HG03342 (cell line): ENCODE results near the gene SLC26A9.

Experiments used
- ATAC-seq: cut with Tn5 transposase; IDR thresholded peaks from one replicate; pipeline ENCODE4 v1.9.1; 2021; ENCODE audit warnings: mild to moderate bottlenecking, moderate library complexity; ENCODE audit not compliant: unreplicated experiment

SLC26A9 gene

DNA sequence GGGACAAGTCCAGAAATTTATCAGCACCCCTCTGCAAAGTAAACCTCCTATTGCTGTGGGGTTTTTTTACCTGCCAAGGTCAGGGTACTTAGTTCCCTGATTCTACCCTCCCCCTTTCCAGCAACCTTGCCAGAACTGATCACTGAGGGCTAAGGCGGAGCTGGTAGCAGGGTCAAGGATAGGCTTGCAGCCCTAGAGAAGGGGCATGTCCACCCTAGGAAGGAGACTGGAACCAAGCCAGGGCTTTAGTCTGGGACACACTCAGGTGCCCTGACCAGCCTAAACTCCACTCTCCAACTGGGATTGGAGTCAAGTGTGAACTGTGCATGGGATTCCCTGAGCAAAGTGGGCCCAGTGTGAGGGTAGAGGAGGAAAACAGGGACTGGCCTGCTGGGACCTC is 6.5 kb upstream of the SLC26A9 start:
- ATAC-seq = no peak

GRCh38 chr1:205948886-205949285 is 5.6 kb upstream of the SLC26A9 start:
- ATAC-seq = no peak

- no peak for ATAC-seq
Observed at GRCh38 chr1:205948039-205948438, 4.8 kb upstream of the SLC26A9 start.

DNA sequence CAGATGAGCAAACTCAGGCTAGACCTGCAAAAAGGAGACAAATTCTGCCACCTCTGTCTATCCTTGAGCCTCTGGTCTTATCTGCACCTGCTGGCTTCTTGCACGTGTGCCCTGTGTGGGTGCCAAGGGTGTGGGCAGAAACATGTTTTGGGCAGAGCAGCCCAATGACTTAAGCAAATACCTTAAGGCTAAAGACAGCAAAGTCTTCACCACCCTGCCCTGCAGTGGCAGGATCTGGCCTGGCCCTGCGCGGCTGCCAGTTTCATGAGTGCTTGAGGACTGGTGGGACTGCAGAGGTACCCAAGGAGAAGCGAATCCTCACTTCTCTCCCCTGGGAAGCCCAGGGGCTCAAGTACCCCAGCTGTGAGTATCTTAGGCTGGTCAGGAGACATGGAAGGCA is 3.8 kb upstream of the SLC26A9 start:
- ATAC-seq = no peak

DNA sequence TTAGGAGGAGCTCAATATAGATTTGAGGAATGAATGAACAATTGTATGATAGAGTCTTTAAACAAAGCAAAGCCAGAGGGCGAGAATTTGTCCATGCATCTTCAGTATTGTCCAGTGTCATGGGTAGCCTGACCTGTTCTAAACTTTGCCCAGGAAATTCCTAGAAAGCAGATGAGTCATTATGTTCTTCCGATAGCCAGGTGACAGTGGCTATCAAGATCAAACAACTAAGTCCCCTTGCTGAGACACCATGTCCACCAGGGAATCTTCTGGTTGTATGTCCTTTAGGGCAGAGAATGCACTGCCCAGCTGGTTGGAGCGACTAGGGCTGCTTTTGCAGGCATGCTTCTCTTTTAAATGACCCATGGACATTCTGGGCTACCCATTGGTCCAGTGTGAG is 1.8 kb upstream of the SLC26A9 start:
- ATAC-seq = no peak

GRCh38 chr1:205944525-205944924 is 1.3 kb upstream of the SLC26A9 start:
- no peak for ATAC-seq

DNA sequence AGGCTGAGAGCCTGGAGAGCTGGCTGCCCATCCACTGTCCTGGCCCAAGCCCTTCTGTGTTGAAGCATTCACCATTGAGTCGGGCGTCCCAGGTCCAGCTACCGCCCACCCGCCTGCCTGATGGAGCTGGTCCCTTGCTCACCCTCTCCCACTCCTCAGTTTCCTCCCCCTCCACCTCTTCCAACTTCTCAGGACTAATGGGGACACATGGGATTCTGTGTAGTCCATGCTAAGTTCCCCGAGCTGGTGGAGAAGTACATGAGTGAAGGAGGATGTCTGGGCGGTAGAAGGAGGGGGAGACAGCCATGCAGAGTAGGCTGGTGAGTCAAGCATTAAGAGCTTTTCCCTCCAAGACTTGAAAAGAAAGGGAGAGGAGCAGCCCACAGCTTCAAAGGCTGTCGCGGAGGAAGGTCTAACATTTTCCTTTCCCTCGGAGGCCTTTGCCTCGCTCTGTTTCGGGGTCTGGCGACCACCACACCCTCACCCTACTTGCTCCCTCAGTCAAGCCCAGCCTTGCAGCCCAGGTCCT is 561 bp downstream of the SLC26A9 start:
- ATAC-seq = no peak

GRCh38 chr1:205940710-205941109 is 2.5 kb downstream of the SLC26A9 start:
- no peak for ATAC-seq

GRCh38 chr1:205939690-205940330 is 3.4 kb downstream of the SLC26A9 start:
- no peak for ATAC-seq

DNA sequence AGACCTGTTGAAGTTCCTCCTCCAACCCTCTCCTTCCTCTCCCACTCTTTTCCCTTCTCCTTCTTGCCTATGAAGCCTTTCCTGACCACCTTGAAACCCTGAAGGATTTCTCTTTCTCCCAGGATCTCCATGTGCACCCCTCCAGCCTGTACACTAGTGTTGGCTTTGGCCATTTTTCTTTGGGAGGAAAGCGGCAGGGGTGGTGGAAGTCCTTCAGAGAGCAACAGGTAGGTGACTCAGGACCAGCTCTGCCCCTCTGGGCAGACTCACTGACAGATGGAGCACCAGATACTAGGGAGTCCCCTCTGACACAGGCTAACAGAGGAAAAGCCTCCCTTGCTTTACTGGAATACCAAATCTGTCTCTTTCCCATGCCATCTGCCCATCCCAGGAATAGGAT is 4.6 kb downstream of the SLC26A9 start:
- ATAC-seq = no peak

DNA sequence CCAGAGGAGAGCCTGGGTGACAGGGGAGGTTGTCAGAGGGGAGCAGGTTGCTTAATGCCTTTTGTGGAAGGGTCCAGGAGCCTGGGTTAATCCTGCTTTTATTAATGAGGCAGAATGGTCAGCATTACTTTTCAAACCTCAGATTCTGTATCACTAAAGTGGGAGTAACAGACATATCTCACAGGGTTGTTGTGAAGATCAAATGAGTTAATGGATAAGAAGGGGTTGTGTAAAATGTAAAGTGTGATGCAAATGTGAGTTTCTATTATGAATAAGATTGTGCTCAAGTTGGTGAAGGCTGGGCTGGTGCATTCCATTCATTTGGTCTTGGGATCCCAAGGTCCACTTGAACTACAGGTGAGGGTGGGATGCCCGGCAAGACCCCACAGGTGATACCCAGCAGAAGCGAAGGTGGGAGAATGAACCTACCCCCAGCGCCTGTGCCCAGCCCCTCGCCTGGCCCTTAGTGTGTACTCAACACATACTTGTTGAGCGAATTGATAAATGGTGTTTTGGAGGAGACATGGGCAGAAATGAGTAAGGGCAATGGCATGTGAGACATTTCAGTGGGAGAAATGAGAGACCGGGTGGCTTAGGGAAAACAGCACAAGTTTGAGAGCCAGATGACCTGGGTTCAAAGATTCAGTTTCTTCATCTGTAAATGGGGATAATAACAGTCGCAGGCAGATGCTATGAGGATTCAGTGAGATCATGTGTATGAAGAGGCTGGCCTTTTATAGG is 6.2 kb downstream of the SLC26A9 start:
- ATAC-seq = no peak

DNA sequence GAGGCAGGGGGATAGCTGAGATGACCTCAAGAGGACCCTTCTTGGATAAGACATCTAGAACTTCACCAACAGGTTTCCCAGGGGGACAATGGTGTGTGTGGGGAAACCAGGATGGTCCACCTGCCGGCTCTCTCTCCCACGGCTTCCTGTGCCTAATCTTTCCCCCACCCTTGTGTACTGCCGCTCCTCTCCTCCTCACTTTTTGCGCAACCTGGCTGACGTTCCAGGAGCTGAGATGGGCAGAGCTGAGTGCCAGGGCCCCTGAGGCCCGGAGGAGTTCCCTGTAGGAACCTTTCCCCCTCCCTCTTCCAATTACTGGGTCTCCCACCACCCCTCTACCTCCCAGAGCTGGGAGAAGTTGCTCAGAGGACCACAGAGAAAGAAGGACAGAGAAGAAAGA is 6.9 kb downstream of the SLC26A9 start:
- no peak for ATAC-seq

DNA sequence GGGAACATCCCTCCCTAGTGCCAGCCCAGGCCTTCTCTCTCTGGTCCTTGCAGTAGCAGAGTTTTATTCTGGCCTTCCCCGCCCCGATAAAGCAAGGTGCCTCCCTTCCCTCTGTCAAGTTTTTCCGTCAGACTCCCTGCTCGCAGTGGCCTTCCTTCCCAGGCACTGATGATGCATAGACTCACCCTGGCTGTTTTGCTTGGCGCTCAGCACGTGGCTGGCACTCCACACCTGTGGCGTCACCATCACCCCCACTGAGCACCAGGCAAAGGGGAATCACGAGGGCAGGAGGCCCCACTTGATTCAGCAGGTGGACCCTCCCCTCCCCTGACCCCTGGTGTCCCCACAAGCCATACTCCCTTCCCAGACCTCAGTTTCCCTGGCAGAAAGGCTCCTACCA is 7.4 kb downstream of the SLC26A9 start:
- ATAC-seq = no peak

- ATAC-seq = no peak
Observed at GRCh38 chr1:205934788-205935187, 8.5 kb downstream of the SLC26A9 start.

GRCh38 chr1:205933671-205934618 is 9.3 kb downstream of the SLC26A9 start:
- ATAC-seq = no peak

GRCh38 chr1:205932776-205933175 is 10.5 kb downstream of the SLC26A9 start:
- no peak for ATAC-seq

DNA sequence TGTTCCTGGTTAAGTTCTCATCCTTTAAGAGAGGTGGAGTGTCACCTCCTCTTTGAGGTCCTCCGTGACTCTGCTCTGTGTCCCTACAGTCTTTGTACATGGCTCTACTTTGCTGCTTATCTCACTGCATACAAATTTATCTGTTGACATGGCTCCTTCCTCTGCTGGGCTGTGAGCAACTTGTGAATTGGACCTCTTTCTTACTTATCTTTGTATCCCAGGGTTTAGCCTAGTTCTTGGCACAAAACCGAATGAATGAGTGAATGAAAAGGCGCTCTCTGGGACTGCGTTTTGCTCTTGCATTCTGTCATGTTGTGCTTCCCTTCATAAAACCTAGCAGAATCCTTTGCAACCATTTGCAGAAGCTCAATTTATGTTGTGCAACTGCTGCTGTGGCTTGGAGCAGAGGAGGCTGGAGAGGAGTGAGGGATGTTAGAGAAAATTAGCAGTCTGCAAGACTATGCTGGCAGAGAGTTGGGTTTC is 12.4 kb downstream of the SLC26A9 start:
- no peak for ATAC-seq

DNA sequence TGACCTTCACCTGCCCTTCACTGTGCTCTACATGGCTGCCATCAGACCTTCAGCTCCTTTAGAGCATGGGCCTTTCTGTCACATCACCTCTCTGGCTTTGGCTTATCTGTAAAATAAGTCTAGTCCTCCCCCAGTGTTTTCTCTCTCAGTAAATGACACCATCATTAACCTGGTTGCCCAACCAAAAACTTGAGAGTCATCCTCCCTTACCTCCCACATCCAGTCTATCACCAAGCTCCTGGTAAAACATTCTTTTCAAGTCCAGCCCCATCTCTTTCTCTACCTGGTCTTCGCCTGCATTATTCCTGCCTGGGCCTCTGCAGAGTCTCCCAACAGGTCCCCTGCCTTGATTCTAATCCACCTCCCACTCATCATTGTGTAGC is 13.1 kb downstream of the SLC26A9 start:
- no peak for ATAC-seq

DNA sequence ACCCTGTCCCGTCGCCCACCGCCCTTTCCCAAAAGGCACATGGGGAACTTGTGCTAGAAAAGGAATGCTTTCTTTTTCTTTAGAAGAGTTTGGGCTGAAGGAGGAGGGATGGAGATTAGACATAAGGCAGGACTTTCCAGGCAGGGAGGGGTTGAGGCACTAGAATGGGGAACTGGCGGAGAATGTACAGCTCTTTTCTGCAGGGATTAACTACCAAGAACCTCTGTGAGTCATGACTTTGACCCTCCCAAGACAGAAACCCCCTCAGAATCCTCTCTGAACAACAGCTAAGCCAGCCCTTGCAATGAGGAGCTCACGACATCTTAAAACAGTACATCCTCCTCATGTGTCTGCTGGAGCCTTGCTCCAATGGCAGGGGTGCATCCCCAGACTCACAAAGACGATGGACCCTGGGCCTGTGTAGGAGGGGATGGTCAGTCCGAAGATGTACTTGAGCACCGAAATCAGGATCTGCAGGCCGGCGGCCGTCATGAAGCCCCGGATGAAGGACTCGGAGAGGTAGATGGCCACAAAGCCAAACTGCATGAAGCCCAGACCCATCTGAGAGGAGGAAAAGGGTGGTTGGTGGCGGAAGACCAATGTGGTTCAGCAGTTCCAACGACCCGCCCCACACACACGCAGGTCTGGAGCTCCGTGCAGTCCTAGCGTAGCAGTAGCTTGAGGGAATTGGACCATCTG is 13.6 kb downstream of the SLC26A9 start:
- ATAC-seq = no peak

GRCh38 chr1:205928317-205928716 is 14.9 kb downstream of the SLC26A9 start:
- no peak for ATAC-seq

DNA sequence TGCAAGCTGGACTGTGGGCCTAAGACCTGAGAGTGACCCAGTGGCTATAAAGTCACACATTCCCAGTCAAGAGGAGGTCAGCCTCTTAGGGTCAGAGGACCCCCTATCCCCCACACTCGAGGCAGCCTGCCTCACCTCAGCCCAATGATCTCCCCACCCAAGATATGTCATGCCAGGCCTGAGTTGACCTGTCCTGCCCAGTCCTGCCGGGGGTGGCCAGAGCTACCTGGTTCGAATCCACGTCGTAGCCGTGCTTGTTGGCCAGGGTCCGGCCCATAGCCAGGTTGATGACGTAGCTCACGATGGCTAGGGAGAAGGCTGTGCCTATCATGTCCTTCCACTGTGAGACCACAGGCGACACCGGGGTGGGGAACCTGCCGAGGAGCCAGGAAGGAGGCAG is 15.6 kb downstream of the SLC26A9 start:
- ATAC-seq = no peak
